Brain microvascular endothelial cell (primary cell): ENCODE measurements around the gene OLFML1.
A peak's percentile ranks its signal among the peaks of the same experiment; 100 is the strongest.
"Not testable (repeated sequence)": the region's sequence is repeated elsewhere in the genome, so short reads cannot be mapped to it uniquely, and the experiment has no call there.

ENCODE experiments used
- DNase-seq: peaks from one replicate; pipeline ENCODE4 v3.0.0-alpha.2; 2020
- H3K27ac ChIP-seq: fragments of 250-450 bp; sonication (Bioruptor Pico); 2 replicates; pipeline ENCODE4 v1.5.1; 2020; ENCODE audit warnings: mild to moderate bottlenecking, moderate library complexity
- H3K27me3 ChIP-seq: fragments of 250-450 bp; sonication (Bioruptor Pico); replicated peaks from 2 replicates; pipeline ENCODE4 v1.5.1; 2020; ENCODE audit warnings: mild to moderate bottlenecking
- H3K36me3 ChIP-seq: fragments of 250-450 bp; sonication (Bioruptor Pico); replicated peaks from 2 replicates; pipeline ENCODE4 v1.5.1; 2020; ENCODE audit warnings: mild to moderate bottlenecking
- H3K4me3 ChIP-seq: 2 replicates; pipeline ENCODE4 v1.5.1; 2011; ENCODE audit warnings: low read depth, mild to moderate bottlenecking, control low read depth, low read length, moderate library complexity
- in situ Hi-C: cut with HindIII; loops from 2 replicates; pipeline ENCODE4 v1.10.0; 2017; ENCODE audit warnings: low sequenced_read_pairs, low pct_ligation_motif_present
- TF ChIP-seq, protein P1 (sequence below): IDR thresholded peaks from 2 replicates; pipeline ENCODE4 v1.5.1; 2011; ENCODE audit warnings: low read depth, mild to moderate bottlenecking, moderate library complexity, low read length, control low read depth, inconsistent platforms; ENCODE audit errors: missing control alignments

OLFML1 gene

GRCh38 chr11:7512525-7513233 is 27.4 kb downstream of the OLFML1 start:
- Histone ChIP-seq H3K27me3 (peaks cover 12% of the 10 kb centered on the region), H3K36me3 (no peaks in the 10 kb centered on the region), H3K27ac (no peak overlapping the region), H3K4me3 (peak overlapping the region; percentile 69)
- no peak for DNase-seq
- in situ Hi-C loops, result no loop called here
- TF ChIP-seq, protein P1, sequence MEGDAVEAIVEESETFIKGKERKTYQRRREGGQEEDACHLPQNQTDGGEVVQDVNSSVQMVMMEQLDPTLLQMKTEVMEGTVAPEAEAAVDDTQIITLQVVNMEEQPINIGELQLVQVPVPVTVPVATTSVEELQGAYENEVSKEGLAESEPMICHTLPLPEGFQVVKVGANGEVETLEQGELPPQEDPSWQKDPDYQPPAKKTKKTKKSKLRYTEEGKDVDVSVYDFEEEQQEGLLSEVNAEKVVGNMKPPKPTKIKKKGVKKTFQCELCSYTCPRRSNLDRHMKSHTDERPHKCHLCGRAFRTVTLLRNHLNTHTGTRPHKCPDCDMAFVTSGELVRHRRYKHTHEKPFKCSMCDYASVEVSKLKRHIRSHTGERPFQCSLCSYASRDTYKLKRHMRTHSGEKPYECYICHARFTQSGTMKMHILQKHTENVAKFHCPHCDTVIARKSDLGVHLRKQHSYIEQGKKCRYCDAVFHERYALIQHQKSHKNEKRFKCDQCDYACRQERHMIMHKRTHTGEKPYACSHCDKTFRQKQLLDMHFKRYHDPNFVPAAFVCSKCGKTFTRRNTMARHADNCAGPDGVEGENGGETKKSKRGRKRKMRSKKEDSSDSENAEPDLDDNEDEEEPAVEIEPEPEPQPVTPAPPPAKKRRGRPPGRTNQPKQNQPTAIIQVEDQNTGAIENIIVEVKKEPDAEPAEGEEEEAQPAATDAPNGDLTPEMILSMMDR, result no peak

- TF ChIP-seq, protein P1, result peak; percentile 87
- peak; percentile 25 for DNase-seq
- Histone ChIP-seq H3K27ac (no peak within 1 kb of the TSS), H3K27me3 (peaks cover 12% of the 10 kb centered on the region), H3K4me3 (peak within 1 kb of the TSS; percentile 69), H3K36me3 (no peaks in the 10 kb centered on the region)
- in situ Hi-C loops, result no loop called here
Observed at GRCh38 chr11:7513234-7514098, 28.2 kb downstream of the OLFML1 start, which contains the start of gene PPFIBP2. Gene PPFIBP2, plus strand, starts transcription at chr11:7513999. Its CDS starts 35,477 bp downstream, at chr11:7549476.

GRCh38 chr11:7514099-7514591 is 28.8 kb downstream of the OLFML1 start:
- H3K27me3 ChIP-seq, result peaks cover 12% of the 10 kb centered on the region
- TF ChIP-seq, protein P1, result peak; percentile 2
- in situ Hi-C loops, result no loop called here
- DNase-seq, result no peak
- no peak overlapping the region for H3K27ac ChIP-seq
- peak overlapping the region; percentile 69 for H3K4me3 ChIP-seq
- H3K36me3 ChIP-seq, result no peaks in the 10 kb centered on the region

DNA sequence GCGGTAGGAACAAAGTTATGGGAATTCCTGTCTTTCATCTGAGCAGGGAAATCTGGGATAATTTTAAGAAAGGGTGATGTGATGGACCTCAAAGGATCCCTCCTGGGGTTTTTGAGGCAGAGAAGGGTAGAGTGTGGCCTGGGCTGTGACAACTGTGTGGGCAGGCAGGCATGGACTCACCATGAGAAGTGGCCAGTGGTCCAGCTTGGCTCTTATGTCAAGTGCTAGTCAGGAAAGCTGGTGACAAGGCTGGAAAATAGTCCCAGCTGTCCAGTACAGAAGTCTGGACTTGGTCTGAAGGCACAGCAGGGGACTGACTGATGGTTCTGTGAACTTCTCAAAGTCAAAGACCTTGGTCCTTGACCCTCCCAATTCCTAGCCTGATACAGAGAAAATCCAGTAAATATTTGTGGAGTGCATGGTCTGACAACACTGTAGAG is 30.2 kb downstream of the OLFML1 start:
- TF ChIP-seq, protein P1, result no peak
- Histone ChIP-seq H3K27ac (no peak overlapping the region), H3K27me3 (peaks cover 12% of the 10 kb centered on the region), H3K4me3 (no peak overlapping the region), H3K36me3 (no peaks in the 10 kb centered on the region)
- in situ Hi-C loops, result no loop called here
- no peak for DNase-seq

- Histone ChIP-seq H3K4me3 (no peak overlapping the region), H3K27me3 (peaks cover 12% of the 10 kb centered on the region), H3K36me3 (no peaks in the 10 kb centered on the region), H3K27ac (no peak overlapping the region)
- DNase-seq, result no peak
- TF ChIP-seq, protein P1, result no peak
- in situ Hi-C loops, result no loop called here
Observed at GRCh38 chr11:7516475-7516874, 31.2 kb downstream of the OLFML1 start.

GRCh38 chr11:7517743-7518142 is 32.4 kb downstream of the OLFML1 start:
- H3K4me3 ChIP-seq, H3K27ac ChIP-seq, in situ Hi-C loops, H3K36me3 ChIP-seq, DNase-seq: not testable (repeated sequence)
- peaks cover 12% of the 10 kb centered on the region for H3K27me3 ChIP-seq
